HEK293T (cell line): ENCODE data around the gene CDHR2.

ENCODE experiments used
- FOXK2 ChIP-seq: fragments of 450-650 bp; IDR thresholded peaks from 2 replicates; pipeline ENCODE4 v1.6.1; 2016; ENCODE audit warnings: mild to moderate bottlenecking
- FOXM1 ChIP-seq: fragments of 450-650 bp; IDR thresholded peaks from 2 replicates; pipeline ENCODE4 v1.6.1; 2017; ENCODE audit warnings: mild to moderate bottlenecking, borderline replicate concordance
- SP1 ChIP-seq: fragments of 450-650 bp; IDR thresholded peaks from 2 replicates; pipeline ENCODE4 v1.6.1; 2017
- SUZ12 ChIP-seq: fragments of 450-650 bp; IDR thresholded peaks from 2 replicates; pipeline ENCODE4 v1.6.1; 2016; ENCODE audit warnings: mild to moderate bottlenecking
- TARDBP ChIP-seq: fragments of 450-650 bp; IDR thresholded peaks from 2 replicates; pipeline ENCODE4 v1.6.1; 2016

DNA sequence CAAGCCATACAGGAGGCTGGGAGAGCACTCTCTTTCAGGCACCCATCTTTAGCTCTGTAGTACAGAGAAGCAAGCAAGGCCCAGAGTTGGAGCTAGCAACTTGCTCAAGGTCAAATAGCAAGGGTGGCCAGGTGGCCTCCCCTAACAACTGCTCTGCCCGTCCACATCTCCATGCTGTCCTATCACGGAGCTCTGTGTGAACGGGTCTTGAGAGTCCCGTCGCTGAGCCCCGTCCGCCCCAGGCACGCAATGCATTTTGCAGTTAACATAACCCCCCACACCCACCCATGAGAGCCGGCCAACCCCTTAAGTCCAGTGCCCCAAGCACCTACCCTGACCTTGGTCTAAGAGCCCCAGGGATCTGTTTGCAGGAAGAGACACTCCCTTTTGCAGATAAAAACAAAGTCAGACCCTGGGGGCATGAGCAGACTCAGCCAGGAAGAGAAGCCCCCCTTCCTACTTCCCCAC lies 13.4 kb upstream of the CDHR2 start:
- no peak for TF ChIP-seq FOXM1
- TF ChIP-seq SP1 = no peak
- TF ChIP-seq FOXK2 = no peak
- no peak for TF ChIP-seq TARDBP
- no peak for TF ChIP-seq SUZ12
